Mesendoderm (in vitro differentiated cells): ENCODE results near the gene GYG1.

Experiments
- DNase-seq: peaks from one replicate; pipeline ENCODE4 v3.0.0; 2013
- H2AK5ac ChIP-seq: 2 replicates; pipeline ENCODE4 v1.6.1; 2013; ENCODE audit warnings: low read length, inconsistent platforms
- H2BK120ac ChIP-seq: 2 replicates; pipeline ENCODE4 v1.6.1; 2013; ENCODE audit warnings: low read depth, mild to moderate bottlenecking, low read length, moderate library complexity, mixed read lengths
- H2BK15ac ChIP-seq: replicated peaks from 2 replicates; pipeline ENCODE4 v1.6.1; 2013; ENCODE audit warnings: low read depth, mild to moderate bottlenecking, moderate library complexity
- H2BK5ac ChIP-seq: 2 replicates; pipeline ENCODE4 v1.6.1; 2013; ENCODE audit warnings: low read length, inconsistent platforms
- H3K18ac ChIP-seq: 2 replicates; pipeline ENCODE4 v1.6.1; 2013; ENCODE audit warnings: mild to moderate bottlenecking, low read length, mixed read lengths
- H3K23ac ChIP-seq: one replicate; pipeline ENCODE4 v1.6.1; 2013; ENCODE audit warnings: low read length
- H3K27ac ChIP-seq: 2 replicates; pipeline ENCODE4 v1.5.1; 2013; ENCODE audit warnings: low read depth, mild to moderate bottlenecking, inconsistent platforms, low read length, moderate library complexity
- H3K27me3 ChIP-seq: 2 replicates; pipeline ENCODE4 v1.6.1; 2013; ENCODE audit warnings: low read length, control low read depth, mild to moderate bottlenecking, inconsistent platforms; ENCODE audit not compliant: insufficient read depth, poor library complexity
- H3K36me3 ChIP-seq: 2 replicates; pipeline ENCODE4 v1.6.1; 2013; ENCODE audit warnings: low read length, inconsistent platforms; ENCODE audit not compliant: control insufficient read depth, insufficient read depth
- H3K4ac ChIP-seq: one replicate; pipeline ENCODE4 v1.6.1; 2013; ENCODE audit warnings: low read depth, mild to moderate bottlenecking, low read length, moderate library complexity
- H3K4me1 ChIP-seq: 2 replicates; pipeline ENCODE4 v1.6.1; 2013; ENCODE audit warnings: low read depth, low read length, inconsistent platforms; ENCODE audit not compliant: control insufficient read depth
- H3K4me2 ChIP-seq: 2 replicates; pipeline ENCODE4 v1.6.1; 2013; ENCODE audit warnings: low read length
- H3K4me3 ChIP-seq: 2 replicates; pipeline ENCODE4 v1.5.1; 2013; ENCODE audit warnings: mild to moderate bottlenecking, low read length
- H3K56ac ChIP-seq: one replicate; pipeline ENCODE4 v1.6.1; 2013; ENCODE audit warnings: low read length
- H3K79me1 ChIP-seq: 2 replicates; pipeline ENCODE4 v1.6.1; 2013; ENCODE audit warnings: low read length, inconsistent platforms
- H3K79me2 ChIP-seq: 2 replicates; pipeline ENCODE4 v1.6.1; 2013; ENCODE audit warnings: mild to moderate bottlenecking, low read length; ENCODE audit not compliant: control insufficient read depth, insufficient read depth
- H3K9ac ChIP-seq: 2 replicates; pipeline ENCODE4 v1.6.1; 2013; ENCODE audit warnings: low read length, inconsistent platforms
- H4K5ac ChIP-seq: one replicate; pipeline ENCODE4 v1.6.1; 2013; ENCODE audit warnings: low read length
- H4K8ac ChIP-seq: one replicate; pipeline ENCODE4 v1.6.1; 2013; ENCODE audit warnings: low read depth, mild to moderate bottlenecking, control low read depth, low read length, moderate library complexity
- WGBS: extraction: QIAGEN DNeasy Blood & Tissue Kit; methylation state at CpG from one replicate; pipeline ENCODE4 v1.1.7; 2013; ENCODE audit warnings: low lambda C conversion rate, missing lambda C conversion rate; ENCODE audit not compliant: insufficient coverage; ENCODE audit errors: extremely low coverage; 5-methylcytosine and 5-hydroxymethylcytosine counted together

The GYG1 gene

GRCh38 chr3:149037684-149038083, 46.3 kb downstream of the GYG1 start:
- no peak overlapping the region for H3K4me3 ChIP-seq
- no peaks in the 10 kb centered on the region for H3K4me1 ChIP-seq
- H2BK15ac ChIP-seq, result no peak overlapping the region
- H3K23ac ChIP-seq, result no peak overlapping the region
- H2BK120ac ChIP-seq, result no peak overlapping the region
- no peak overlapping the region for H3K9ac ChIP-seq
- no peaks in the 10 kb centered on the region for H3K79me2 ChIP-seq
- no peak overlapping the region for H3K4me2 ChIP-seq
- H3K79me1 ChIP-seq, result no peaks in the 10 kb centered on the region
- no peak overlapping the region for H4K5ac ChIP-seq
- H3K27me3 ChIP-seq, result no peaks in the 10 kb centered on the region
- no peak overlapping the region for H4K8ac ChIP-seq
- no peak overlapping the region for H2AK5ac ChIP-seq
- H3K27ac ChIP-seq, result no peak overlapping the region
- H3K18ac ChIP-seq, result no peak overlapping the region
- no peak for DNase-seq
- no CpG with 5 or more reads among the region's 4 CpGs for WGBS
- H2BK5ac ChIP-seq, result no peak overlapping the region
- peaks cover 5% of the 10 kb centered on the region for H3K36me3 ChIP-seq
- H3K4ac ChIP-seq, result no peak overlapping the region
- no peak overlapping the region for H3K56ac ChIP-seq

GRCh38 chr3:149038322-149038721, 47.0 kb downstream of the GYG1 start:
- H2BK5ac ChIP-seq, result no peak overlapping the region
- no peaks in the 10 kb centered on the region for H3K79me1 ChIP-seq
- H4K5ac ChIP-seq, result no peak overlapping the region
- H3K27me3 ChIP-seq, result no peaks in the 10 kb centered on the region
- no CpG with 5 or more reads among the region's 2 CpGs for WGBS
- no peak overlapping the region for H3K4ac ChIP-seq
- no peaks in the 10 kb centered on the region for H3K4me1 ChIP-seq
- H3K4me3 ChIP-seq, result no peak overlapping the region
- H3K27ac ChIP-seq, result no peak overlapping the region
- peaks cover 5% of the 10 kb centered on the region for H3K36me3 ChIP-seq
- no peak overlapping the region for H3K23ac ChIP-seq
- no peak overlapping the region for H2BK120ac ChIP-seq
- H3K18ac ChIP-seq, result no peak overlapping the region
- H3K79me2 ChIP-seq, result no peaks in the 10 kb centered on the region
- H2BK15ac ChIP-seq, result no peak overlapping the region
- H2AK5ac ChIP-seq, result no peak overlapping the region
- H3K9ac ChIP-seq, result no peak overlapping the region
- H3K56ac ChIP-seq, result no peak overlapping the region
- no peak overlapping the region for H4K8ac ChIP-seq
- no peak for DNase-seq
- H3K4me2 ChIP-seq, result no peak overlapping the region

- no peak overlapping the region for H4K5ac ChIP-seq
- WGBS, result no CpG with 5 or more reads among the region's 1 CpG
- no peak overlapping the region for H2BK5ac ChIP-seq
- H2BK15ac ChIP-seq, result no peak overlapping the region
- no peak overlapping the region for H3K23ac ChIP-seq
- no peak overlapping the region for H4K8ac ChIP-seq
- H3K18ac ChIP-seq, result no peak overlapping the region
- H2AK5ac ChIP-seq, result no peak overlapping the region
- H3K9ac ChIP-seq, result no peak overlapping the region
- H3K27me3 ChIP-seq, result no peaks in the 10 kb centered on the region
- H3K79me2 ChIP-seq, result no peaks in the 10 kb centered on the region
- no peak overlapping the region for H3K4me2 ChIP-seq
- no peak overlapping the region for H3K56ac ChIP-seq
- DNase-seq, result no peak
- H3K4me3 ChIP-seq, result no peak overlapping the region
- H3K4ac ChIP-seq, result no peak overlapping the region
- peaks cover under 1% of the 10 kb centered on the region for H3K36me3 ChIP-seq
- H3K79me1 ChIP-seq, result no peaks in the 10 kb centered on the region
- no peak overlapping the region for H3K27ac ChIP-seq
- H2BK120ac ChIP-seq, result no peak overlapping the region
- H3K4me1 ChIP-seq, result no peaks in the 10 kb centered on the region
Observed at GRCh38 chr3:149042789-149043386, 51.5 kb downstream of the GYG1 start.

GRCh38 chr3:149044339-149045083, 53.2 kb downstream of the GYG1 start:
- Histone ChIP-seq H2AK5ac (no peak overlapping the region), H3K36me3 (no peaks in the 10 kb centered on the region)
- 100% methylated on average over 1 of the region's 5 CpGs for WGBS

GRCh38 chr3:149055575-149055974, 64.2 kb downstream of the GYG1 start:
- Histone ChIP-seq H4K5ac (no peak overlapping the region), H2BK120ac (no peak overlapping the region), H3K9ac (no peak overlapping the region), H3K4ac (no peak overlapping the region), H2BK15ac (no peak overlapping the region), H3K79me1 (no peaks in the 10 kb centered on the region), H3K23ac (no peak overlapping the region), H3K56ac (no peak overlapping the region), H4K8ac (no peak overlapping the region), H3K18ac (no peak overlapping the region), H3K36me3 (peaks cover 2% of the 10 kb centered on the region), H3K4me1 (no peaks in the 10 kb centered on the region), H3K4me3 (no peak overlapping the region), H2AK5ac (no peak overlapping the region), H3K79me2 (no peaks in the 10 kb centered on the region), H2BK5ac (no peak overlapping the region), H3K27ac (no peak overlapping the region), H3K4me2 (no peak overlapping the region), H3K27me3 (no peaks in the 10 kb centered on the region)
- WGBS, result no CpG with 5 or more reads among the region's 3 CpGs
- no peak for DNase-seq

More at GRCh38 chr3:149044339-149045083, 53.2 kb downstream of the GYG1 start:
- H3K18ac ChIP-seq, result no peak overlapping the region
- H4K8ac ChIP-seq, result no peak overlapping the region
- H2BK120ac ChIP-seq, result no peak overlapping the region
- no peaks in the 10 kb centered on the region for H3K27me3 ChIP-seq
- no peak for DNase-seq
- H3K4me2 ChIP-seq, result no peak overlapping the region
- no peak overlapping the region for H3K27ac ChIP-seq
- H4K5ac ChIP-seq, result no peak overlapping the region
- no peaks in the 10 kb centered on the region for H3K4me1 ChIP-seq
- H3K9ac ChIP-seq, result no peak overlapping the region
- no peak overlapping the region for H3K4ac ChIP-seq
- no peaks in the 10 kb centered on the region for H3K79me2 ChIP-seq
- H3K56ac ChIP-seq, result no peak overlapping the region
- H3K23ac ChIP-seq, result no peak overlapping the region
- H3K4me3 ChIP-seq, result no peak overlapping the region
- H3K79me1 ChIP-seq, result no peaks in the 10 kb centered on the region
- H2BK15ac ChIP-seq, result no peak overlapping the region
- H2BK5ac ChIP-seq, result no peak overlapping the region
